RWPE2 (cell line): ENCODE data around the gene IL19.

ENCODE experiments used
- ATAC-seq: fragments of 200-7000 bp; cut with Tn5 transposase; 3 replicates; pipeline ENCODE4 v1.9.1; 2021; ENCODE audit warnings: low read depth
- DNase-seq: peaks from one replicate; pipeline ENCODE4 v3.0.0-alpha.2; 2020; ENCODE audit warnings: low spot score
- H3K27ac ChIP-seq: fragments of 450-650 bp; 2 replicates; pipeline ENCODE4 v1.5.1; 2017; ENCODE audit warnings: mild to moderate bottlenecking; ENCODE audit not compliant: poor library complexity, severe bottlenecking
- H3K27me3 ChIP-seq: fragments of 250-450 bp; sonication (Bioruptor Pico); 2 replicates; pipeline ENCODE4 v1.5.1; 2021; ENCODE audit warnings: mild to moderate bottlenecking, moderate library complexity; ENCODE audit not compliant: insufficient read depth, poor library complexity, severe bottlenecking
- H3K36me3 ChIP-seq: fragments of 250-450 bp; sonication (Bioruptor Pico); 2 replicates; pipeline ENCODE4 v1.5.1; 2020; ENCODE audit warnings: low read depth, mild to moderate bottlenecking, moderate library complexity
- H3K4me1 ChIP-seq: fragments of 250-450 bp; sonication (Bioruptor Pico); 2 replicates; pipeline ENCODE4 v1.5.1; 2021; ENCODE audit warnings: mild to moderate bottlenecking, moderate library complexity; ENCODE audit not compliant: insufficient read depth, poor library complexity, severe bottlenecking
- H3K4me3 ChIP-seq: fragments of 250-450 bp; sonication (Bioruptor Pico); 2 replicates; pipeline ENCODE4 v1.5.1; 2021; ENCODE audit warnings: mild to moderate bottlenecking, moderate library complexity; ENCODE audit not compliant: severe bottlenecking
- H3K9me3 ChIP-seq: fragments of 250-450 bp; sonication (Bioruptor Pico); 2 replicates; pipeline ENCODE4 v1.5.1; 2021; ENCODE audit warnings: mild to moderate bottlenecking, moderate library complexity; ENCODE audit not compliant: severe bottlenecking
- TF ChIP-seq, protein P1 (sequence below): fragments of 450-650 bp; IDR thresholded peaks from one replicate; pipeline ENCODE4 v1.5.1; 2017; ENCODE audit warnings: mild to moderate bottlenecking, moderate library complexity; ENCODE audit not compliant: poor library complexity, severe bottlenecking

The IL19 gene

DNA sequence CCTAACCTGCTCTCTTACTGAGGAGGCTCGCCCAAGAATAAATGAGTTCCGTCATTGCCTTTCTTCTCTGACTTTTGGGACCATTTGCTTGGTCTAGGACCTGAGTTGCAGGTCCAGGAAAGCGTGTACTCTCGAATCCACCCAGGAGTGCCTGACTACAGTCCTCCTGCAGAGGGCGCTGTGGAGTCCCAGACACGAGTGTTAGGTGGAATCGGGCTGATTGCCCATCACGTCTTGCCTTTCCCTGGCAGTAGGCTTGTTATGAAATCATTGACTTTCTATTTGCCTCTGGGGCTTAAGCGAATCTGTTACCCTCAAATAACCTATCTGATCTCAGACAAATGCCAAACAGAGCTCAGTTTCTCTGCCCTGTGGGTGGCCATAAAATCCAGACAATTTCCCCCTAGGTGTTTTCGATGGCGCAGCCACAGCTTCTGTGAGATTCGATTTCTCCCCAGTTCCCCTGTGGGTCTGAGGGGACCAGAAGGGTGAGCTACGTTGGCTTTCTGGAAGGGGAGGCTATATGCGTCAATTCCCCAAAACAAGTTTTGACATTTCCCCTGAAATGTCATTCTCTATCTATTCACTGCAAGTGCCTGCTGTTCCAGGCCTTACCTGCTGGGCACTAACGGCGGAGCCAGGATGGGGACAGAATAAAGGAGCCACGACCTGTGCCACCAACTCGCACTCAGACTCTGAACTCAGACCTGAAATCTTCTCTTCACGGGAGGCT lies 94.5 kb downstream of the IL19 start, which contains the start of gene IL20:
TSS of gene IL20 (plus strand) at position 685 of the 733 bp plus-strand sequence. CDS start 230 bp downstream, outside the sequence.
- DNase-seq, result peak; percentile 64
- Histone ChIP-seq H3K27me3 (no peaks in the 10 kb centered on the region), H3K4me3 (no peak within 1 kb of the TSS), H3K27ac (no peak within 1 kb of the TSS), H3K4me1 (no peaks in the 10 kb centered on the region), H3K36me3 (no peaks in the 10 kb centered on the region), H3K9me3 (no peaks in the 10 kb centered on the region)
- peak; percentile 46; the same call in 1 of the 3 replicates for ATAC-seq
- TF ChIP-seq, protein P1, sequence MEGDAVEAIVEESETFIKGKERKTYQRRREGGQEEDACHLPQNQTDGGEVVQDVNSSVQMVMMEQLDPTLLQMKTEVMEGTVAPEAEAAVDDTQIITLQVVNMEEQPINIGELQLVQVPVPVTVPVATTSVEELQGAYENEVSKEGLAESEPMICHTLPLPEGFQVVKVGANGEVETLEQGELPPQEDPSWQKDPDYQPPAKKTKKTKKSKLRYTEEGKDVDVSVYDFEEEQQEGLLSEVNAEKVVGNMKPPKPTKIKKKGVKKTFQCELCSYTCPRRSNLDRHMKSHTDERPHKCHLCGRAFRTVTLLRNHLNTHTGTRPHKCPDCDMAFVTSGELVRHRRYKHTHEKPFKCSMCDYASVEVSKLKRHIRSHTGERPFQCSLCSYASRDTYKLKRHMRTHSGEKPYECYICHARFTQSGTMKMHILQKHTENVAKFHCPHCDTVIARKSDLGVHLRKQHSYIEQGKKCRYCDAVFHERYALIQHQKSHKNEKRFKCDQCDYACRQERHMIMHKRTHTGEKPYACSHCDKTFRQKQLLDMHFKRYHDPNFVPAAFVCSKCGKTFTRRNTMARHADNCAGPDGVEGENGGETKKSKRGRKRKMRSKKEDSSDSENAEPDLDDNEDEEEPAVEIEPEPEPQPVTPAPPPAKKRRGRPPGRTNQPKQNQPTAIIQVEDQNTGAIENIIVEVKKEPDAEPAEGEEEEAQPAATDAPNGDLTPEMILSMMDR, result peak; percentile 70

GRCh38 chr1:206866062-206866461 lies 95.5 kb downstream of the IL19 start:
- no peak for DNase-seq
- no peaks in the 10 kb centered on the region for H3K27me3 ChIP-seq
- no peaks in the 10 kb centered on the region for H3K4me1 ChIP-seq
- H3K27ac ChIP-seq, result no peak overlapping the region
- no peak for ATAC-seq
- no peaks in the 10 kb centered on the region for H3K9me3 ChIP-seq
- no peak overlapping the region for H3K4me3 ChIP-seq
- TF ChIP-seq, protein P1, result no peak
- H3K36me3 ChIP-seq, result no peaks in the 10 kb centered on the region

DNA sequence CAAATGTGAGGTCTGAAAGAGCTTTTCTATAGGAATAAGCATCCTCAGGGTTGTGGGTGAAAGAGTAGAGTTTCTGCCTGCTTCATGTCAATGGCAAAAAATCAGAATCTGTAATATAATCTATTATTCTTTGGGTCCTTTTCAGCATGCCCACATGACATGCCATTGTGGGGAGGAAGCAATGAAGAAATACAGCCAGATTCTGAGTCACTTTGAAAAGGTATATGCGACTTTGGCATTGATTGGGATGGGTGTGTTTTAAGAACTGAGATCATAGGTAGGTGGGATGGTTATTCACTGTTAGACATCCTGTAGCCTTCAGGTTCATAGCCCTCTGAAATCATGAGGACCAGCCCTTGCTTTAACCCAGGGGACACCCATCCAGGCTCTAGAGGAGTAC lies 96.7 kb downstream of the IL19 start:
- DNase-seq, result no peak
- Histone ChIP-seq H3K27ac (no peak overlapping the region), H3K4me1 (no peaks in the 10 kb centered on the region), H3K27me3 (no peaks in the 10 kb centered on the region), H3K36me3 (no peaks in the 10 kb centered on the region), H3K4me3 (no peak overlapping the region), H3K9me3 (no peaks in the 10 kb centered on the region)
- peak; percentile 45; the same call in 1 of the 3 replicates for ATAC-seq
- TF ChIP-seq, protein P1, result no peak

- H3K4me1 ChIP-seq, result no peaks in the 10 kb centered on the region
- ATAC-seq, result peak; percentile 23; the same call in 1 of the 3 replicates
- no peaks in the 10 kb centered on the region for H3K27me3 ChIP-seq
- no peaks in the 10 kb centered on the region for H3K36me3 ChIP-seq
- DNase-seq, result no peak
- H3K4me3 ChIP-seq, result no peak overlapping the region
- TF ChIP-seq, protein P1, result no peak
- no peaks in the 10 kb centered on the region for H3K9me3 ChIP-seq
- H3K27ac ChIP-seq, result no peak overlapping the region
Measured at GRCh38 chr1:206867716-206868115, 97.1 kb downstream of the IL19 start.

GRCh38 chr1:206868264-206868663 lies 97.7 kb downstream of the IL19 start:
- no peaks in the 10 kb centered on the region for H3K36me3 ChIP-seq
- H3K9me3 ChIP-seq, result no peaks in the 10 kb centered on the region
- no peaks in the 10 kb centered on the region for H3K27me3 ChIP-seq
- H3K4me3 ChIP-seq, result no peak overlapping the region
- no peak overlapping the region for H3K27ac ChIP-seq
- no peaks in the 10 kb centered on the region for H3K4me1 ChIP-seq
- ATAC-seq, result no peak
- TF ChIP-seq, protein P1, result no peak
- DNase-seq, result no peak
